Right lung (tissue), 5 donors: Measurements from ENCODE around the gene MYCBP2. TPM values are rescaled to one million over a fixed set of nuclear protein-coding genes. Genes with fewer than 3 reads are reported as not detected.
"Not testable (repeated sequence)": the region's sequence is repeated elsewhere in the genome, so short reads cannot be mapped to it uniquely, and the experiment has no call there.

Source experiments
- DNase-seq, 2 donors: peaks; one replicate each; pipeline ENCODE4 v3.0.0-alpha.2; 2013
- polyA plus RNA-seq, 5 donors: library from polyadenylated mRNA; unstranded; fragments of 120-200 nt; gene quantifications; one replicate each; pipeline versions ENCODE4 v1.2.1 to v1.2.3, GENCODE V29; 2013; ENCODE audit warnings: inconsistent platforms in 1 of 5, low replicate concordance in 1 of 5; ENCODE audit not compliant: insufficient read length in 5 of 5, insufficient read depth in 1 of 5

Gene MYCBP2
- polyA plus RNA-seq, 5 donors, result 57.6 to 77.4 (median 69.5) TPM

DNA sequence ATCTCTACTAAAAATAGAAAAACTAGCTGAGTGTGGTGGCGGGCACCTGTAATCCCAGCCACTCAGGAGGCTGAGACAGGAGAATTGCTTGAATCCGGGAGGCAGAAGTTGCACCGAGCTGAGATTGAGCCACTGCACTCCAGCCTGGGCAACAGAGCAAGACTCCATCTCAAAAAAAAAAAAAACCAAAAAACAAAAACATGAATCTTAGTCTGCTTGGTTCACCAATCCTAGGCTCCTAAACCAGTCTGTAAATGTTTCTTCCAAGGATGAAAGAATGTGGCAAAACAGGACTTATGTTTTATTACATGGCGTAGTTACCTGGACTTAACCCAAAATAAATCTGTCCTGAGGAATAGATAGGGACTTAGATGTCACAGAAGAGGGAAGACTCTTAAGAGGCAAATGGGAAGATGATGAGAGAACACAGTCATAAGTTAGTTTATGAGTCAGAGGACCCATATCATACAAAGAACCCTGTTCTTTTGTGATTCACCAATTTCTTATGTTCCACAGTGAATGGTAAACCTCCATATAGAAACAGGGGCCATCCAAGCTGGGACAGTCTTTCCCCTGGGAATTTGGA lies 293.1 kb downstream of the MYCBP2 start:
- DNase-seq, result no peak

GRCh38 chr13:77031656-77032243 lies 295.1 kb downstream of the MYCBP2 start:
- DNase-seq, result no peak

DNA sequence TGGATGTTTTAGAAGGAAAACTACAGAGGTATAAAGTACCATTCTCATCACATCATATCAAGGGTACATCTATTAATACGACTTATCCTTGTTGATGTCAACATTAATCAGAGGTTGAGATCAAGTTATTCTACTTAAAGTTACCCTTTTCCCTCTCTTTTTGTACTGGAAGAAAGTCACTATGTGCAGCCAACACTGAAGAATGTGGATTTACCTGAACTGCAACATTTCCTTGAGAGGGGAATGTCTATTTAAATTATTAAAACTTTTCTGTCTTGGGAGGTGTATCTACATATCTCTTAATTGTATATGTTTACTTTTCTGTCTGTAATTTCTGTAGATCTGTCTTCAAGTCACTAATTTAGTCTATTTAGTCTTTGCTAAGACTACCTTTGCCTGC lies 297.5 kb downstream of the MYCBP2 start:
- peak in 1 of 2 donors; percentile 10 for DNase-seq

DNA sequence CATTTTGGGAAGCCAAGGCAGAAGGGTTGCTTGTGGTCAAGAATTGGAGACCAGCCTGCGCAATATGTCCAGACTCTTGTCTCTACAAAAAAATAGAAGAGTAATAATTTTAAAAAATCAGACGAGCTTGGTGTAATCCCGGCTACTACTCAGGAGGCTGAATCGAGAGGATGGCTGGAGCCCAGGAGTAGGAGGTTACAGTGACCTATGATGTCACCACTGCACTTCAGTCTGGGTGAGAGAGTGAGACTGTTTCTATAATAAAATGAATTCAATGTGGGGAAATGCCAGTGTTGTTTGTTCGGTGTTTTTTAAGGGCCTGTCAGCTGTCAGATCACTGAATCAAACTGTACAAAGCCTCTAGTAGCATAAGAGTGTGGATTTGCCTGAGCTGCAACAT lies 298.7 kb downstream of the MYCBP2 start:
- DNase-seq, result peak in 1 of 2 donors; percentile 16

DNA sequence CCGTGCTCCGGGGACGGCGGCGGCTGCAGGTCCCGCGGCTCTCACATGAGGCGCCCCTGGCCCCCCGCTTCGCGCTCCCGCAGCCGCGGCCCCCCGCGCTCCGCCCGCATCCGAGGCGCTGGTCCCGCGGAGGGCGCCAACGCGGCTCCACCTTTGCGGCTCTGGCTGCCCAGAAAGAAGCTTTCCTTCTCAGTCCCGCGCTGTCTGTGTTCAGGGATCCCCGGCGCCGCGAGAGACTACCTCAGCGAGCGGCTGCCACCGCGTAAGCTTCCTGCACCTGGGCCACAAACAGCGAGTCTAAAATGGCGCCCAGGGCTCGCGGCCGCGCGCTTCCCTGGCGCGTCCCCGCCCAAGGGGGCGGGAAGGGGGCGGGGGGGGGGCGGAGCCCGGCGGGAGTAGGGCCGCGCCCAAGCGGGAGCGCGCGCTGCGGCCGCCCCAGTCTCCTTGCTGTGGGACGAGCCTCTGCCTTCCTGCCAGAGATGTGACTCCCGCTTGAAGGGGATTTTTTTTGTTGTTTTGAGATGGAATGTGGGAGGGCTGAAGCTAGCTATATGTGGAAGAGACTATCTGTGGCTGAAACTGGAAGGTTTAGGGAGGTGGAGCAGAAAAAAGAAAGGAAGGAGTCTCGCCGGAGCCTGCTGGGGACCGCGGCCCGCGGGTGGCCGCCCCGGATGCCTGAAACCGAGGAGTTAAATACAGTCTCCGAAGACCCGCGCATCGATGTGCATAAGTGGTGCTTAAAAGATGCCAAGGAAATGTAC lies 299.9 kb downstream of the MYCBP2 start, which contains the start of gene FBXL3:
FBXL3 (minus strand) TSS at position 299 of the 761 bp plus-strand sequence. CDS start 5,299 bp downstream, outside the sequence.
- DNase-seq, result peak; percentile 87 to 89

DNA sequence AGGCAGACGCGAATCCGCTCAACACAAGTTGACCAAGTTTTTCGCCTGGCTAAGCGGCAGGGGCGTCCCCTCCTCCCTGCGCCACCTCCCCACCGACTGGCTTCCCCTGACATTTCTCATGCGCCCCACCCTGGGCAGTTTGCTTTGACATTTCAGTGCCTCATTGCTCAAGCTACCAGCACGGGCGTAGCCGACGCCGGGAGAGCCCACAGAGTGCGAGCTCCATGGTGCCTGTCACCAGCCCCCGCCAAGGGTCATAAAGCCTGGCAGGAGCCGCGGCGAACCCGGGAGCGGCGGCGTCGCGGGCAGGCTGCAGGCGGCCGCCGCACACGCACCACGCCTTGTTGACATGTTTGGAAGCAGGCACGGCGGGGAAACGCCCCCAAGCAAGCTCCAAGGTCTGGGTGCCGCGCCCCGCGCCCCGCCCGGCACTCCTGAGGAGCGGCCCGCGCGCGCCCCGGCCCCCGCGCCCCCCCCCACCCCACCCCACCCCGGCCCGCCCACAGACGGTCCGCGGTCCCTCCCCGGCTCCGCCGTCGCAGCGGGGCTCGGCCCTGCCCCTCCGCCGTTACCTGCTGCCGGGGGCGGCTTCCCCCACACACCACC lies 300.5 kb downstream of the MYCBP2 start:
- peak; percentile 50 to 51 for DNase-seq

GRCh38 chr13:77022341-77022740 lies 304.6 kb downstream of the MYCBP2 start:
- no peak for DNase-seq

- no peak for DNase-seq
Measured at GRCh38 chr13:77019756-77020155, 307.1 kb downstream of the MYCBP2 start.

- DNase-seq, result no peak
Measured at GRCh38 chr13:77016888-77017623, 309.8 kb downstream of the MYCBP2 start.

DNA sequence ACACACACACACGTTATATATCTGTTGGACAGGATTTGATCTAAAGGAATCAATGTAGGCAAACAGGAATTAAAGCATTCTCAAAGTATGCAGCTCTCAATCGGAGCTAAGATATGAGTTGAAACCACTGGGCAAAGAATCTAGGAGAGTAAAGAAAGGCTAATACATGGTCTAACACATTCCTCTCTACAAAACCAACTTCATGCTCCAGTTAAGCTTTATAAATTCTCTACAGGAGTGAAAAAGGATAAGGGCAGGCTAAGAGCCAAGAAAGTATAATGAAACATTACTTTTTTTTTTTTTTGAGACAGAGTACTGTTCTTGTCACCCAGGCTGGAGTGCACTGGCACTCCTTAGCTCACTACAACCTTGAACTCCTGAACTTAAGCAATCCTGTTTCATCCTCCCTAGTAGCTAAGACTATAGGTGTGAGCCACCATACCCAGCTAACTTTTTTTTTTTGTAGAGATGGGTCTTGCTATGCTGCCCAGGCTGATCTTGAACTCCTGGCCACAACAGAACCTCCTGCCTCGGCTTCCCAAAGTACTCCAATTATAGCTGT lies 310.6 kb downstream of the MYCBP2 start:
- no peak for DNase-seq

DNA sequence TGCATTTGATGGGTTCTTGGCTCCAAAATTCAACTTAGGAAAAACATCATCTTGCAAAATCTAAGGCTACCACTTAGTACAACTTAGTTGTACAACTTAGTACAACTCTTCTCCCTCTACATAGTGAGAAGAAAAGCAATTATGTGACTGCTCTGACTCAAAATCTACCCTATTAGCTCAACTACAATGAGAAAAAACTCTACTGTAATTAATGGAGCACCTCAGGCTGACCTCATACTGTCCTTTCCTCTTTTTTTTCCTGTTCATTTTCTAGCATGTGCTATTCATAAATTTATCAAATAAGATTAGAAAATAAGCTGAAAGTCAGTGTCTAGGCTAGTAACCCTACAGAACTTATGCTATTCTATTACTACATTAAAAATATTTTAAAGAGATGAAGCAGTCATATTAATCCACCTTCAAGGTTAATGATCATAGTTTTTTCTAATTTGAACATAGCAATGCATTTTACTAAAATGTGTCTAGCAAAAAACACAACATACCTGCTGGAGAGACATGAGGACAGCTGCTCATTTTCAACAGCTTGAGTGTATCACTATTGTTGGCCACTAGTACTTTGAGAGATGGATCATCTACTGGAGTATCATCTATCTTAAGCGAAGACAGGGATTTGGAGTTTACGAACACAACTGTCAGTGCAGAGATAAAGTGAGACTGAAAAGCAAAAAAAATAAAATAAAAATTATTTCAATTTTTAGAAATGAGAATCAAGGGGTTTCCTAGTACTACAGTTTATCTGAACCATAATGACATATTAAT lies 311.8 kb downstream of the MYCBP2 start:
- DNase-seq, result no peak

DNA sequence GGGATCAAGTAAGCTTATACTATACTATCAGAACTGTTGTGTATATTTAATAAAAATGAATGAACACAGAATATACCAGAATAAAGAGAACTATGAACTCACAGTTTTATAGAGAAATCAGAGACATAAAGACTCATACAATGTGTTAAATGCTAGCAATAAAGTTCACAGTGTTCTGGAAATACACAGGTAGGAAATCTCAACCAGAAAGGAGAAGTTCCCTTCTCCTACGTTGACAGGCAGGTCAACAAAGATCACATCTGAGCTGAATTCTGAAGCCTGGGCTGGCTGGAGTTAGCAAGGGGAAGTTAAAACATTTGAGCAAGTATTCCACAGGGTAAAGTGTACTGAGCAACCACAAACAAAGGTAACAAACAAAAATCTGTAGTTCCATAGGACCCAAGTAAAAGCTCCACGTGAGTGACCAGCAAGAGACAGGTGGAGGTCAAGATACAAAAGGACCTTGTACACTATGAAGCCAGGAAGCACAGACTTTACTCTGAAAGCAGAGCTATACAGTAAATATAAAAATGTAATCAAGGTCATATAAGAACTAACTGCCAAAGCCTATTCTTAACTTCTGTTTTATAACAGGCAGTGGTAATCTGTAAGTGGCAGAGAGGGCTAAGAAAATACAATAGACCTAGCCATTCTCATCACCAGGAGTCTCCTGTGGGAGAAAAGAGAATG lies 312.9 kb downstream of the MYCBP2 start:
- no peak for DNase-seq

DNA sequence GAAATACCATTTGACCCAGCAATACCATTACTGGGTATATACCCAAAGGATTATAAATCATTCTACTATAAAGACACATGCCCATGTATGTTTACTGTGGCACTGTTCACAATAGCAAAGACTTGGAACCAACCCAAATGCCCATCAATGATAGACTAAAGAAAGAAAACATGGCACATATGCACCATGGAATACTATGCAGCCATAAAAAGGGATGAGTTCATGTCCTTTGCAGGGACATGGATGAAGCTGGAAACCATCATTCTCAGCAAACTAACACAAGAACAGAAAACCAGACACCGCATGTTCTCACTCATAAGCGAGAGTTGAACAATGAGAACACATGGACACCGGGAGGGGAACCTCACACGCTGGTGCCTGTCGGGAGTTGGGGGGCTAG lies 317.2 kb downstream of the MYCBP2 start:
- DNase-seq, result not testable (repeated sequence)

DNA sequence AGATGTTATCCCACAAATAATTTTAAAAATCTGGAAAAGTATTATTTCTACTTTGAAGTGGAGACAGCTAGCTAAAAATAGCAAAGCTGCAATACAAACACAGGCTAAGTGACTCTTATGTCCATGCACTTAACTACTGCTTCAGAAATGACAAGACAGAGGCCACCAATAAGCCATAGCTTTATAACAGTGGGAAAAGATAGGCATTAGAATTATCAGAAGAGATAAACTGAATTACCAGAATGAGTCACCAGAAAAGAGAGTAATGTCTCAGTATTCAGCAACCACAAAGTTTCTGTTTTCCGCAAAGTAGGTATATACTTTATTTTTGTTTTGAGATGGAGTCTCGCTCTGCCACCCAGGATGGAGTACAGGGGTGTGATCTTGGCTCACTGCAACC lies 317.9 kb downstream of the MYCBP2 start:
- DNase-seq, result no peak

- DNase-seq, result not testable (repeated sequence)
Measured at GRCh38 chr13:77008337-77008736, 318.6 kb downstream of the MYCBP2 start.

GRCh38 chr13:77002590-77003190 lies 324.2 kb downstream of the MYCBP2 start:
- DNase-seq, result no peak

GRCh38 chr13:77001963-77002587 lies 324.8 kb downstream of the MYCBP2 start:
- no peak for DNase-seq

DNA sequence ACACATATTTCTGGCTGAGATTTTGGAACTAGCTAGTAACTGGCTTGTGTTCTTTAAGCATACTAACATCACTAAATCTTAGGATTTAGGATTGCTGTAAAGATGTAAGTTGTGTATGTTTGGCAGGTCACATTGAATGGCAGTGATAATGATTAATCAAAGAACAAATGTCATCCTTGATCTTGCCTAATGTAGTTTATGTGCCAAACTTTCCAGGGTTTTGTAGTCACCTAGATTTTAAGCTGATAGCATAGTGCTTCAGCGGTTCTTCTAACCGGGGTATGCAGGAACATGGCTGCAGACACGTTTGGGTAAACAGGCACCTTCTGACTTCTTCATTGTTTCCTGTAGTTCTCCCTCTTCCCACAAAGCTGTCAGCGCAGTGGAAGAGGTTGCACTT lies 325.4 kb downstream of the MYCBP2 start:
- no peak for DNase-seq

DNA sequence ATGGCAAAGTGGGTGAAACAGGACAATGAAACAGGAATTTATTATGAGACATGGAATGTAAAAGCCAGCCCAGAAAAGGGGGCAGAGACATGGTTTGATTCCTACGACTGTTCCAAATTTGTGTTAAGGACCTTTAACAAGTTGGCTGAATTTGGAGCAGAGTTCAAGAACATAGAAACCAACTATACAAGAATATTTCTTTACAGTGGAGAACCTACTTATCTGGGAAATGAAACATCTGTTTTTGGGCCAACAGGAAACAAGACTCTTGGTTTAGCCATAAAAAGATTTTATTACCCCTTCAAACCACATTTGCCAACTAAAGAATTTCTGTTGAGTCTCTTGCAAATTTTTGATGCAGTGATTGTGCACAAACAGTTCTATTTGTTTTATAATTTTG lies 326.4 kb downstream of the MYCBP2 start:
- no peak for DNase-seq
